SIG-M5 treated with dmso at 0.1 percent for 504 hours (cell line): ENCODE results near the gene CAMLG.

ENCODE experiments used
- DNase-seq: peaks from one replicate; lab custom pipeline; 2025; ENCODE audit not compliant: unreplicated experiment; lab: John Stamatoyannopoulos, UW

Gene CAMLG

DNA sequence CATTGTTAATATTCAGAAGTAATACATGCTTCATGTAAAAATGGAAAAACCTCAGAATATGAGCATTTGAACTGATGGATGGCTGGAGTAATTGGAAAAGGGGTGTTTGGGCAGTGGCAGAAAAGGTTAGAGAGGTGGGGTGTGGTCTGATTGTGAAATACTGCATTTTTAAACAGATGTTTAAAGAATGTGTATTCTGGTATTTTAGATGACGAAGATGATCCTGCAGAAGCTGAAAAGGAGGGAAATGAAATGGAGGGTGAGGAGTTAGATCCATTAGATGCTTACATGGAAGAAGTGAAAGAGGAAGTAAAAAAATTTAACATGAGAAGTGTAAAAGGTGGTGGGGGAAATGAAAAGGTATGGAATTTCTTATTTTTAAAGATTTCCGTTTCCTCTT is 39.0 kb downstream of the CAMLG start:
- peak; percentile 46 for DNase-seq

DNA sequence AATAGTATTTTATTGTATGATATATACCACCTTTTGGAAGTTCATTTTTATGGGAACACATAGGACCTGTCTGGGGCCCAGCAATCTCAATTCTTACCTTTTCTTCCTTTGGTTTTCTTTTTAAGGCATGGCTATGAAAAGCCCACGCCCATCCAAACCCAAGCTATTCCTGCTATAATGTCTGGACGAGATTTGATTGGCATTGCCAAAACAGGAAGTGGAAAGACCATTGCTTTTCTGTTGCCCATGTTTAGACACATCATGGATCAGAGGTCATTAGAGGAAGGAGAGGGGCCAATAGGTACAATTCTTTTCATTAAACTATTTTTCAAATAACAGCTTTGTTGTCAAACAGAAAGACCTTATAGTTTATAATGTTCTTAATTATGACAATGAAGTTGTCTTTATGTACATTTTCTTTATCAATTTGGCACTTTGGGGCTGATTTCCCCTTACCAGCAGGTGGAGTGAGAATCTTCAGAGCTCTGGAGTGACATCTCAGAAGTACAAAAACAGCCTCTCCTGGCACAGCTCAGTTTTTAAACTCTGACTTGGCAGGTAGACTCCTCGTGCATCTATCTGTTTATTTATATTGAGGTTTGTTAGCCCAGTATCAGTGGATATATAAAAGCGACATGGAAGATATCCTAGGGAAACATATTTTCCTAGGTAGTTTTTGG is 46.0 kb downstream of the CAMLG start:
- DNase-seq = no peak

GRCh38 chr5:134784946-134785620 is 46.7 kb downstream of the CAMLG start:
- DNase-seq = no peak

- no peak for DNase-seq
Observed at GRCh38 chr5:134787692-134788091, 49.3 kb downstream of the CAMLG start.

GRCh38 chr5:134791580-134791979 is 53.2 kb downstream of the CAMLG start:
- no peak for DNase-seq

DNA sequence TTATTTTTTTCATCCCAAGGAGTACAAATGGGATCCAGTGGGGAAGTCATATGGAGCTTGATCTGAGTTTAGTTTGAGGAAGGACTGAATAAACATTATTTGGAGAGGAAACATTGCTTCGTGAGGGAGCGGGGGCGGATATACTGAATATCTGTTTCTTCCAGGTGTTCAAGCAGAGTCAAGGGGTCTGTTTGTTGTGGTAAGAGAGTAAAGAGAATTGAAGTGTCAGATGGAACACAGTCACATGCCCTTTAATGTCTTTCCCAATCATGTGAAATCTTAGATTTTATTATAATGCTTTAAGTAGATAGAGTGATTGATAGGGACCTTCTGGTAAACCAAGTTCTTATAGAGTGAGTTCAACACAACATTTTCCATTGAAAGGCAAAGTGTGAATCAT is 53.9 kb downstream of the CAMLG start:
- DNase-seq = no peak

GRCh38 chr5:134793111-134793510 is 54.8 kb downstream of the CAMLG start:
- no peak for DNase-seq

GRCh38 chr5:134794082-134794481 is 55.7 kb downstream of the CAMLG start:
- no peak for DNase-seq

DNA sequence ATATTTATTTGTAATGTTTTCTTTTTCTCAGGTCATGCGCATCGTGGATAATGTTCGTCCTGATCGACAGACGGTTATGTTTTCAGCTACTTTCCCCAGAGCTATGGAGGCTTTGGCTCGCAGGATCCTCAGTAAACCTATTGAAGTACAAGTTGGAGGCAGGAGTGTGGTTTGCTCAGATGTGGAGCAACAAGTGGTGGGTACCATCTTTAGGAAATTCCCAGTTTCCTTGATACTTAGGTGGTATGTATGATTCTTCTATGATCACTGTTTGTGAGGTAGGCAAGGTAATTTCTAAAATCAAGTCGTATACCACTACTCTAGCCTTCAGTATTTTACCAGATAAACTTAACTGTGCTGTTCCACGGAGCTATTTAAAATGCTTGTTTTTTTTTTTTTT is 56.5 kb downstream of the CAMLG start:
- DNase-seq = no peak

- no peak for DNase-seq
Observed at GRCh38 chr5:134798468-134798867, 60.1 kb downstream of the CAMLG start.
